GM18870 (cell line): ENCODE results near the gene EFNA2.
"Not testable (repeated sequence)": the region's sequence is repeated elsewhere in the genome, so short reads cannot be mapped to it uniquely, and the experiment has no call there.

Experiments used
- ATAC-seq: cut with Tn5 transposase; IDR thresholded peaks from one replicate; pipeline ENCODE4 v1.9.1; 2021; ENCODE audit warnings: moderate library complexity; ENCODE audit not compliant: unreplicated experiment

The EFNA2 gene

GRCh38 chr19:1295169-1296012 is 9.7 kb downstream of the EFNA2 start:
- ATAC-seq = no peak

GRCh38 chr19:1296078-1296477 is 10.4 kb downstream of the EFNA2 start:
- ATAC-seq = no peak

DNA sequence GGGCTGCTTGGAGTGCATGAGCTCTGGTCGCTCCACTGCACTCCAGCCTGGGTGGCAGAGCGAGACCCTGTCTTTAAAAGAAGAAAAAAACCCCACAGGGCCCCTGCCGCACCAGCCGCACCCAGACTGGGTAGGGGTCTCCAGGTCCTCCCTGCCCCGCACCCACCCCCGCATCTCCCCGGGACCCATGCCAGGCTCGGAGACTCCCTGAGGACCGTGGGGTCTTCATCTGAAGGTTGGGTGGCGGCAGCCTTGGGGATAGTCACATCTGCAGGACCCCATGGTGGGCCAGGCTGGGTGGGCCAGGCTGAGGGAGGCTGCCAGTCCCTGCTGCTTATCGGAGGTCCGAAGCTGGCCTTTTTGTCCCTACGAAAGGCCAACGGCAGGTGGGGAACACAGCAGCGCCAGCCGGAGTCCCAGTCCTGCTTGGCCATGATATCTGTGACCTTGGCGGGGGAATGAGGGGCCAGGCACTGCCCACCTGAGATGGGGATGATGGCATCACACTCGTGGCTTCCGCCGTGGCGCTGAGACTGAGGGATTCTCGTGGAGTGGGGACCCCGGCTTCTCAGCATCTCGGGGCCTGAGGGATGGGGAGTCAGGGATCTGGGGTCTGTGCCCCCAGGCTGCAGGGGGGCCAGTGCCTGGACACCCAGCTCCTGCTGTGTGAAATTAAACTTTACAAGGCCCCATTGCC is 11.1 kb downstream of the EFNA2 start:
- ATAC-seq = no peak

DNA sequence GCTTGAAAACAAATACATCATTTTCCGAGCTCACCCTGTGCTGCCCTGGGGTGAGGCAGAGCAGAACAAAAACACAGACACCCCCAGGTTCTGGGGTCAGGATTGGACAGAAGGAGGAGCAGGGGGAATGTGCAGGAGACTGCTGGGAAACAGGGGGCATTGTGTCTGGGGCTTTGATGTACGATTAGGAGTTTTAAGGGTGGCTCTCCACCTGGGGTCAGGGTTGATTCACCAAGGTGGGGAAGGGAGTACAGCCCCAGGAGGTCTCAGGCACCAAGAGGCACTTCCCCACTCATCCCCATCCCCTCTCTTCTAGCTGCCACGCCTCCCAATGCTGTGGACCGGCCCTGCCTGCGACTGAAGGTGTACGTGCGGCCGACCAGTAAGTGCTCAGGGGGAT is 12.6 kb downstream of the EFNA2 start:
- ATAC-seq = no peak

DNA sequence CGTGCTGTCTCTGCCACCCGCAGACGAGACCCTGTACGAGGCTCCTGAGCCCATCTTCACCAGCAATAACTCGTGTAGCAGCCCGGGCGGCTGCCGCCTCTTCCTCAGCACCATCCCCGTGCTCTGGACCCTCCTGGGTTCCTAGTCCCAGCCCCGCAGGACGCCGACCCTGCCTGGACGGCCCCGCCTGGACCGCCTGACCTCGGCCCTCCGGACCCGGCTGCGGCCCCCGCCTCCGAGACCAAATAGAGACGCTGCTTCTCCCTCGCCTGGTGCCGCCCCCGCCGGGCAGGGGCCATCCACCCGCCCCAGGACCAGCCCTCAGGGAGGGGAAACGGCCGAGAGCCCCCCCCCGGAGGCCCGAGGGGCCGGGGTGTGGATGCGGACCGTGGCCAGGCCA is 14.1 kb downstream of the EFNA2 start:
- no peak for ATAC-seq

GRCh38 chr19:1300744-1301490 is 15.2 kb downstream of the EFNA2 start:
- ATAC-seq = no peak

- no peak for ATAC-seq
Measured at GRCh38 chr19:1302533-1303239, 17.0 kb downstream of the EFNA2 start.

DNA sequence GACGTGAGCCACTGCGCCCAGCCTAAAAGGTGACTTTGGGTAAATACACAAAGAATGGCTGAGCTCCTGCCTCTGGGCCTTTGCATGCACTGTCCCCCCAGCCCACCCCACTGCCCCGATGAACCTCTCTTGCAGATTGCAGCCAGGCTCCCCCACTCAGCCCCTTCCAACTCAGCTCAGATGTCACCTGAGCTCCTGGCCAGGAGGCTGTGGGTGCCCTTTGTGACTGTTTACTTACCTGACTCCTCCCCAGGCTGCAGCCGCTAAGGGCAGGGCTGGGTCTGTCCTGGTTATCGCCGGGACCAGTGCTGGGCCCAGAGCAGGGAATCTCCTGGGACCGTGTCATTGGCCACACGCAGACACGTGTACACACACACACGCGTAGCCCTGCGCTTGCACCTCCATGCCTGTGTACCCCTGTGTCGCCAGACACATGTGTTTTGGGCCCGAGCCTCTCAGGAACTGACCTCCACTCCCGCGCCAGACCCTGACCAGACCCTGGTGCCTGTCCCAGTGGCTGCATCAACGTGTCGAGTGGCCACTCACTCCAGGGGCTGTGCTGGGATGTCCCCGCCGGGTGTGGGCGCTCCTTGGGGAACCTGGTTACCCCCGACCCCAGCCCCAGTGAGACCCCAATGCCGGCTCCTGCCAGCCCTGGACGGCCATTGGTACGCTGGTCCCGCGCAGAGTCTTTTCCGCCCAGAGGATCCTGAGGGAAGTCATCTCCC is 18.7 kb downstream of the EFNA2 start:
- ATAC-seq = no peak

GRCh38 chr19:1305354-1305753 is 19.7 kb downstream of the EFNA2 start:
- ATAC-seq = not testable (repeated sequence)

DNA sequence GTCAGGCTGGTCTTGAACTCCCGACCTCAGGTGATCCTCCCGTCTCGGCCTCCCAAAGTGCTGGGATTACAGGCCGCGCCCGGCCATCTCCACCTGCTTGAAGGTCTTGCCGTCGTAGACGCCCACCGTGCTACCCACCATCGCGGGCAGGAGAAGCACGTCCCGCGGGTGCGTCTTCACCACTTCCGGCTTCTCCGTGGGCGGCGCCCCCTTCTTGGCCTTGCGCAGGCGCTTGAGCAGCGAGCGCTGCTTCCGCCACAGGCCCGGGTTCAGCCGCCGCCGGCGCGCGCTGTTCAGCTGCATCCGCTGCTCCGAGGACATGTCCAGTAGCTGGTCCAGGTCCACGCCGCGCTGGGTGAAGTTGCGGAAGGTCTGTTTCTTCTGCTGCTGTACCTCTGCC is 21.6 kb downstream of the EFNA2 start:
- ATAC-seq = no peak

DNA sequence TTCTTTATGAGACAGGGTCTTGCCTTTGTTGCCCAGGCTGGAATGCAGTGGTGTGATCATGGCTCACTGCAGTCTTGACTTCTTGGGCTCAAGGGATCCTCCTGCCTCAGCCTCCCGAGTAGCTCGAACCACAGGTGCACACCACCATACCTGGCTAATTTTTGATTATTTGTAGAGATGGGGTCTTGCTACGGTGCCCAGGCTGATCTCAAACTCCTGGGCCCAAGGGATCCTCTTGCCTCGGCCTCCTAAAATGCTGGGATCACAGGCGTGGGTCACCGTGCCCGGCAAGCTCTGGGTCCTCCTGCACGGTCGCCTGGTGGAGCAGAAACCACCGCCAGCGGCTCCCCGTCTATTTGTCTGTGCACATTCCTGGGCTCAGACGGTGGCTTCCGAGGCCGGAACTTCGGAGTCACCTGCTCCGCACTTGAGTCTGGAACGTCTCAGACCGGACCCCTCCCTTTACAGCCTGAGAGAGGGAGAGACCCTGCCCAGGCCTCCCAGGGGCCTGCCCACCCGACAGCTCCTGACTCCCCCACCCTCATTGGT is 22.2 kb downstream of the EFNA2 start:
- no peak for ATAC-seq

DNA sequence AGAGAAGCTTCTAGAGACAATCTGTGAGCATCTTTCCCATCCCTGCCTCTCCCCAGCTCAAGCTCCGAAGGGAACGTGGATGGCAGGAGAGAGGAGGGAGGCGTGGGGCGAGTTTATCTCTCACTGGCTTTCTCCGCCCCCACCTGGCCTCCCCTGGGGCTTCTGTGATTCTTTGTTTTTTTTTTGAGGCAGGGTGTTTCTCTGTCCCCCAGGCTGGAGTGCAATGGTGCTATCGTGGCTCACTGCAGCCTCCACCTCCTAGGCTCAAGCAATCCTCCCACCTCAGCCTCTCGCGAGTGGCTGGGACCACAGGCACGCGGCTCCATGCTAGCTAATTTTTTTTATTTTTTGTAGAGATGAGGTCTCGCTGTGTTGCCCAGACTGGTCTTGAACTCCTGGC is 23.0 kb downstream of the EFNA2 start:
- ATAC-seq = no peak

DNA sequence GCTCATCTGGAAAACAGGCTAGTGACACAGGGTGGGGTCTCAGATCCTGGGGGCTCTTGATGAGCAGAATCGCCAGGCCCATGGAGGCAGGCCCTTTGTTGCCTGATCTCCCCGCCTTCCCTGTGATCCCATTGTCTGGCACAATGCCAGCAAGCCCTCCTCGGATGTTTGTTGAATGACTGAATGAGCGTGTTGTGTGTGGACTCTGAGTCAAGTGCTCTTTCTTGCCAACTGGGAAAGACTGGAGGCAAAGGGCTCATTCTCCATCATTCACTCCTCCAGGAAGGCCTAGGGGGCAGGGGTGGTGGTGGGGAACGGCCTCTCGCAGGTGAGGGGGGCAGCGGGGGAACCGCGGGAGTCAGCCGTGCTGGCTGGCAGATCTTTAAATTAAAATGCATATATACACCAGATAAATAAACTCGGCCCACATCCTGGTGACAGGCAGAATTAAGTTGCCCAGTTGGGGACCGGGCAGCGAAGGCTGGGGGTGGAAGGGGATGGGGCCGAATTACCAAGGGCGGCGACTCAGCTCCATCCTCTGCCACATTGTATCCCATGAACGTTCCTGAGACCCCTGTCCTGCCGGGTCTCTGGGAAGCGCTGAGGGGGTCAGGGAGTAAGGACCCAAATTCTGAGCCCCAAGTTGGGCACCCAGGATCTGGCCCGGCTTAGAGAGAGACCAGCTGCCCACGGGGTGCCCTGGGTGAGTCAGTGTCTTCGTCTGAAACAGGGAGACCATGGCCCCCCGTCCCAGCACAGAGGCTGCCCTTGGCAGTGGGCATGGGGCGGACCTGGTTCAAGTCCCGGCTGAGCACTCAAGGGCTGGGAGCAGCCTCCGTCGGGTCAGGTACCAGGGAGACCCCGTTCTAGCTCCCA is 24.5 kb downstream of the EFNA2 start:
- ATAC-seq = no peak

DNA sequence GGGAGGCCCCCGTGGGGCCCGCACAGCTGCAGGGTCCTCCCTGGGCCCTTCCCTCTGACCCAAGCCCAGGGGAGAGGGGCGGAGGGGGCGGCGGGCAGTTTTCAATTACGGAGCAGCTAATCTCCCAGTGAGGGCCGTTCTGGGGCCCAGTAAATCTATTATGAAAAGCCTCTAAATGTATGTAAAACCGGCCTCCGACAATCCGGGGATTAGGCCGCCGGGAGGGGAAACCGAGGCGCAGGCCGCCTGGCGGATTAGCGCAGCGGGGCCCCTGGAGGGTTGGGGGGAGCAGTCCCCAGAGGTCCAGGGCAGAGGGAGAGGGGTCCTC is 25.1 kb downstream of the EFNA2 start:
- no peak for ATAC-seq

GRCh38 chr19:1311543-1312091 is 25.9 kb downstream of the EFNA2 start:
- no peak for ATAC-seq

DNA sequence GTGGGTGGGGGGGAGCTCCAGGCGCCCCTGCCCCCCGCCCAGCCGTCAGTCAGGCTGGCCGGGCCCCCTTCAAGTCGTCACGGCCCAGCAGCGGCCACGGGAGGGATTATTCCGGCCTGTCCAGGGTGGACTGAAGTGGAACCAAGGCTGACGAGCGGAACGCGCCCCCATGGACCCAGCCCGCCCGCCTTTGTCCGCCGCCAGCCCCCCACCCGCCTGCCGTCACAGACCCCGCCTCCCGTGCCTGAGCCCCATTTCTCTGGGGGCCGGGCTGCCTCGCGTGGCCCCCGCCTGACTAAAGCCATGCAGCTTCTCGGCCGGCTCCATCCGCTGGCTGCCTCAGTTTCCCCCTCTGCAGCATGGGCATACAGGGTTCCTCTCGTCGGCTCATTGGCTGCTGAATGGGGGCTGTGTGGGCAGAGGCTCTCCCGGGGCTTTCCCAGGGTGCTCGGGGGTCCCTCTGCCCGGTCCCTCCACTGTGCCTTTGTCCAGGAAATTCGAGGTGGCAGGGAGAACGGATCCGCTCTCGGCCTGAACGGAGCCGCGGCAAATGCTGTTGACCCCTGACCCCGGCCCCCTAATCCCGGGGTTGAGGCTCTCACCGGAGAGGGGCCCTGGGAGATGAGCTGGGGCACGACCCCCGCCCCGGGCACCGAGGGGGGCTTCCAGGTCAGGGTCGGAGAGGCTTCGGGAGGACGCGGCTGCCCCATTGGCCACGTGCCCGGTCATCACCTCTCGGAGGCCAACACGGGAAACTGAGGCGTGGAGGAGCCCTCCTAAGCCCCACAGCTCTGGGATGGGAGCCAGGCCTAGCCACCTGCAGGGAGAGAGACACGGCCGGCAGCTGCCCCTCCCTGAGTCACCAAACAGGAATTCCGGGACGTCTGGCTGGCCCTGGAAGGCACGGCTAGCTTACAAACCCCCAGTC is 27.4 kb downstream of the EFNA2 start:
- no peak for ATAC-seq

DNA sequence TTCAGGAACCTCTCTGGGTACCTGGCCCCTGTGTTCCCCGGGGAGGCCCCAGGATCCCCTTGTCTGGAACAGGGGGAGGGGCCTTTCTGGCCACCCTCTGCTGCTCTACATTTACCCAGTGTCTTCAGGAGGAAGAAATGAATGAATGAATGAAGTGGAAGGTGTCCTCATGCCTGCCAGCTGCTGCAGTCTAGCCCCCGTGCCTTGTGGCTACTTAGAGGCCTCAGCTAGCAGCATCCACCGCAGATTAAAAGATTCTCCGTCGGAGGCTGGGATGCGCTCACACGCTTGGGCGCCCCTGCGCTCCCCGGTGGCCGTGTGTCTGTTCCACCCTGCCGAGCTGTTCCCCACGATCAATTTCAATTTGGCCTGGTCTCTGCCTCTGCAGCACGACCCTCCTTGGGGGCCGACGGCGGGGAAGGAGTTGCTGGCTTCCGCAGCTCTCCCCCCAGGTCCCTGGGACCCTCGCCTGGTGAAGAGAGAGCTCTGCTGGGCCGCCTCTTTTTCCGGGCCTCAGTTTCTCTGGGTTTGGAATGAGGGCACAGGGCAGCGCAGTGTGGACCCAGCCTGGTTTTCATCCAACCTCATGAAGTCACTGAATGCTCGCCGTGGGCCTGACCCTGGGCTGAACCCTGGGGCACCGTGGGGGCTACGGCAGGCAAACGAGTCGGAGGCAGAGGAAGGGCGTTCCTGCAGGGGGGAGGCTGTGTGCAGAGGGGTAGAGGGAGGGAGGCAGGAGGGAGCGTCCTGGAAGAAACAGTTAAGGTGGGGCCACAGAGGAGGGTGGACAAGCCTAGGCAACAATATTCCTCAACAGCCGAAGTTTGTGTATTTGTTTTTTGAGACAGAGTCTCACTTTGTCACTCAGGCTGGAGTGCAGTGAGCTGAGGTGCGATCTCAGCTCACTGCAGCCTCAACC is 28.3 kb downstream of the EFNA2 start:
- ATAC-seq = no peak
